Caco-2 (cell line): Measurements from ENCODE around the gene DCUN1D2. TPM values are rescaled to one million over a fixed set of nuclear protein-coding genes. Genes with fewer than 3 reads are reported as not detected.

ENCODE experiments used
- BruUV-seq: library from RNA; stranded (reverse); fragments of 400-500 nt; replicated peaks from 2 replicates; lab custom pipeline; 2021; lab: Mats Ljungman, UMichigan
- CTCF ChIA-PET: fragments of 300-600 bp; sonication (Branson Sonifier 250); formaldehyde crosslinking; loops from one replicate; lab custom pipeline; 2022; ENCODE audit warnings: antibody characterized with exemption; lab: Charles Lee
- POLR2A ChIA-PET: fragments of 300-600 bp; sonication (Branson Sonifier 250); formaldehyde crosslinking; loops from one replicate; lab custom pipeline; 2022; ENCODE audit warnings: antibody characterized with exemption; lab: Charles Lee
- DNase-seq, 2 experiments: peaks; one replicate each; pipeline versions ENCODE4 v3.0.0 to v3.0.0-alpha.2; 2020 to 2022
- H3K27me3 ChIP-seq: replicated peaks from 2 replicates; pipeline ENCODE4 v1.6.0; 2011; ENCODE audit warnings: low read length; ENCODE audit not compliant: control insufficient read depth, insufficient read depth
- H3K36me3 ChIP-seq: 2 replicates; pipeline ENCODE4 v1.5.1; 2011; ENCODE audit warnings: low read length; ENCODE audit not compliant: control insufficient read depth, insufficient read depth
- H3K4me1 ChIP-seq: fragments of 250-450 bp; sonication (Bioruptor Pico); 2 replicates; pipeline ENCODE4 v1.5.1; 2020; ENCODE audit warnings: mild to moderate bottlenecking
- H3K4me3 ChIP-seq: 2 replicates; pipeline ENCODE4 v1.5.1; 2011; ENCODE audit warnings: low read depth, mild to moderate bottlenecking, control low read depth, low read length
- H3K9me3 ChIP-seq: fragments of 250-450 bp; sonication (Bioruptor Pico); 2 replicates; pipeline ENCODE4 v1.5.1; 2020; ENCODE audit warnings: mild to moderate bottlenecking, moderate library complexity
- H3K27ac Mint-ChIP-seq: one replicate; pipeline ENCODE4 v1.8.0; 2022; ENCODE audit warnings: mixed read lengths; ENCODE audit not compliant: unreplicated experiment
- H3K27me3 Mint-ChIP-seq: one replicate; pipeline ENCODE4 v1.8.0; 2022; ENCODE audit warnings: mixed read lengths; ENCODE audit not compliant: insufficient read depth, unreplicated experiment
- H3K36me3 Mint-ChIP-seq: one replicate; pipeline ENCODE4 v1.8.0; 2022; ENCODE audit warnings: mild to moderate bottlenecking, mixed read lengths; ENCODE audit not compliant: insufficient read depth, unreplicated experiment
- H3K4me1 Mint-ChIP-seq: one replicate; pipeline ENCODE4 v1.8.0; 2022; ENCODE audit warnings: low read depth, mixed read lengths; ENCODE audit not compliant: unreplicated experiment
- H3K4me3 Mint-ChIP-seq: one replicate; pipeline ENCODE4 v1.8.0; 2022; ENCODE audit warnings: mild to moderate bottlenecking, moderate library complexity, mixed read lengths; ENCODE audit not compliant: unreplicated experiment
- H3K9me3 Mint-ChIP-seq: one replicate; pipeline ENCODE4 v1.8.0; 2022; ENCODE audit warnings: mixed read lengths; ENCODE audit not compliant: unreplicated experiment
- intact Hi-C: fragments of 100-400 bp; cut with micrococcal nuclease; formaldehyde crosslinking; loops from one replicate; pipeline ENCODE4 v1.10.0; 2022; ENCODE audit not compliant: unreplicated experiment
- total RNA-seq: library from RNA; stranded (reverse); gene quantifications from 2 replicates; pipeline ENCODE4 v1.2.3, GENCODE V29; 2022
- TF ChIP-seq, protein P1 (sequence below), 2 experiments: fragments of 200-600 bp in 1 of 2; IDR thresholded peaks; 1 replicate in 1 of 2; 2 replicates in 1 of 2; pipeline versions ENCODE4 v1.5.1 to v1.8.0; 2011 to 2022; ENCODE audit warnings: antibody characterized with exemption in 1 of 2, control low read depth in 1 of 2, inconsistent platforms in 1 of 2, low read depth in 1 of 2, low read length in 1 of 2, mild to moderate bottlenecking in 1 of 2, moderate library complexity in 1 of 2; ENCODE audit not compliant: insufficient read depth in 1 of 2, severe bottlenecking in 1 of 2, unreplicated experiment in 1 of 2

DCUN1D2 gene
- total RNA-seq, 1 experiment from 2014 or later = 59.4 TPM

DNA sequence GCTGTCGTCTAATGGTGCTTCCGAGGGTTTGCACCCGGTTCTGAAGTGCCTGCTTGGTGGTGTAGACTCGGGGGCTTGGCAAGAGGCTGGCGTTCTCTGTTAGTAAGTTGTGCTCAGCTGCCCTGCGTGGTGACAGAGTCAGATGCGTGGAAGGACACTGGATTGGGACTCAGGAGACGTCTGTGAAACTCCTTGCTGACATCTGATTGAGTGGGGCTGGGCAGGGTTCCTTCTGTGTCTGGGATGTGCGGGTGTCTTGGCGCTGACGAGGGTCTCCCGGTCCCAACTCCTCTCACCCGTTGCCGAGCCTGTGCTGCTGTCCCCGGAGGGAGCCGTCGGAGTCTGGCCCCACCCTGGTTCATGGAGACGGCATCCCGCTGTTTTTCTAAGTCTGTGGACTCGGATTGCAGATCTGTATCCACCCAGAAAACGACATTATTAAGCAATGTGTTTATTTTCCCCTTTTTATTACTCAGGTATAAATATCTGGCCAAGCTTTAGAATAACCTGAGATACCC, 16.4 kb upstream of the DCUN1D2 start:
- DNase-seq = no peak
- Mint-ChIP-seq H3K27ac (peak overlapping the region; percentile 53), H3K4me3 (no peak overlapping the region), H3K36me3 (peaks cover 61% of the 10 kb centered on the region), H3K4me1 (peaks cover 6% of the 10 kb centered on the region), H3K9me3 (no peaks in the 10 kb centered on the region), H3K27me3 (no peaks in the 10 kb centered on the region)
- BruUV-seq = no TSS peak
- H3K27me3 ChIP-seq = no peaks in the 10 kb centered on the region
- H3K4me3 ChIP-seq = no peak overlapping the region
- H3K4me1 ChIP-seq = no peaks in the 10 kb centered on the region
- POLR2A ChIA-PET = no interaction called here
- TF ChIP-seq, protein P1, sequence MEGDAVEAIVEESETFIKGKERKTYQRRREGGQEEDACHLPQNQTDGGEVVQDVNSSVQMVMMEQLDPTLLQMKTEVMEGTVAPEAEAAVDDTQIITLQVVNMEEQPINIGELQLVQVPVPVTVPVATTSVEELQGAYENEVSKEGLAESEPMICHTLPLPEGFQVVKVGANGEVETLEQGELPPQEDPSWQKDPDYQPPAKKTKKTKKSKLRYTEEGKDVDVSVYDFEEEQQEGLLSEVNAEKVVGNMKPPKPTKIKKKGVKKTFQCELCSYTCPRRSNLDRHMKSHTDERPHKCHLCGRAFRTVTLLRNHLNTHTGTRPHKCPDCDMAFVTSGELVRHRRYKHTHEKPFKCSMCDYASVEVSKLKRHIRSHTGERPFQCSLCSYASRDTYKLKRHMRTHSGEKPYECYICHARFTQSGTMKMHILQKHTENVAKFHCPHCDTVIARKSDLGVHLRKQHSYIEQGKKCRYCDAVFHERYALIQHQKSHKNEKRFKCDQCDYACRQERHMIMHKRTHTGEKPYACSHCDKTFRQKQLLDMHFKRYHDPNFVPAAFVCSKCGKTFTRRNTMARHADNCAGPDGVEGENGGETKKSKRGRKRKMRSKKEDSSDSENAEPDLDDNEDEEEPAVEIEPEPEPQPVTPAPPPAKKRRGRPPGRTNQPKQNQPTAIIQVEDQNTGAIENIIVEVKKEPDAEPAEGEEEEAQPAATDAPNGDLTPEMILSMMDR (IDR thresholded peaks at IDR 0.05; ENCODE audit: insufficient read depth in 1 of 2, low read depth in 1 of 2, low read length in 1 of 2, severe bottlenecking in 1 of 2, unreplicated experiment in 1 of 2) = no peak
- H3K9me3 ChIP-seq = no peaks in the 10 kb centered on the region
- CTCF ChIA-PET = no interaction called here
- intact Hi-C loops = no loop called here
- peaks cover 3% of the 10 kb centered on the region; the same call in 1 of the 2 replicates for H3K36me3 ChIP-seq

DNA sequence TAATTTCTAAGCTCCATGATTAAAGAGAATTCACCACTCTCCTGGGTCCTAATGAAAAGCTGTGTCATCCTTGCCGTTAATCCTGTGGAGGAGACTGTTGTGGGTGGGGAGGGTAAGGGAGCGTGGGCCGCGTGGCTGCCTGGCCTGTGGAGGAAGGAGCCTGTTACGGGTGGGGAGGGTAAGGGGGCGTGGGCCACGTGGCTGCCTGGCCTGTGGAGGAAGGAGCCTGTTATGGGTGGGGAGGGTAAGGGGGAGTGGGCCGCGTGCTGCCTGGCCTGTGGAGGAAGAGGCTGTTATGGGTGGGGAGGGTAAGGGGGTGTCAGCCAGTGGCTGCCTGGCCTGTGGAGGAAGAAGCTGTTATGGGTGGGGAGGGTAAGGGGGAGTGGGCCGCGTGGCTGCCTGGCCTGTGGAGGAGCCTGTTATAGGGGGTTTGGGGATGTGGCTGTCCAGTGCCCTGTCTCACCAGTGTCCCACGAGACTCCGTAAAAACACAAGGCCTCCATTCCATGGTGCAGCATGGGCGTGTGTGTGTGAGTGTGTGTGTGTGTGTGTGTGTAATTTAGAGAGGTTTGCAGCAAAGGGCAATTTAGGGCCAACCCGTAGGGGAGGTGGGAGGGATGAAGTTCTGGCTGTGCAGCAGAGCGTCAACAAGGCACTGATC, 15.6 kb upstream of the DCUN1D2 start:
- BruUV-seq = no TSS peak
- Mint-ChIP-seq H3K36me3 (peaks cover 56% of the 10 kb centered on the region), H3K27ac (peak overlapping the region; percentile 53), H3K27me3 (no peaks in the 10 kb centered on the region), H3K4me3 (no peak overlapping the region), H3K4me1 (peaks cover 6% of the 10 kb centered on the region), H3K9me3 (no peaks in the 10 kb centered on the region)
- TF ChIP-seq, protein P1 (IDR thresholded peaks at IDR 0.05; ENCODE audit: insufficient read depth in 1 of 2, low read depth in 1 of 2, low read length in 1 of 2, severe bottlenecking in 1 of 2, unreplicated experiment in 1 of 2) = no peak
- Histone ChIP-seq H3K27me3 (no peaks in the 10 kb centered on the region), H3K4me1 (no peaks in the 10 kb centered on the region), H3K4me3 (no peak overlapping the region), H3K36me3 (peaks cover 5% of the 10 kb centered on the region; the same call in 1 of the 2 replicates), H3K9me3 (no peaks in the 10 kb centered on the region)
- intact Hi-C loops = no loop called here
- no peak for DNase-seq
- ChIA-PET CTCF (no interaction called here), POLR2A (no interaction called here)

DNA sequence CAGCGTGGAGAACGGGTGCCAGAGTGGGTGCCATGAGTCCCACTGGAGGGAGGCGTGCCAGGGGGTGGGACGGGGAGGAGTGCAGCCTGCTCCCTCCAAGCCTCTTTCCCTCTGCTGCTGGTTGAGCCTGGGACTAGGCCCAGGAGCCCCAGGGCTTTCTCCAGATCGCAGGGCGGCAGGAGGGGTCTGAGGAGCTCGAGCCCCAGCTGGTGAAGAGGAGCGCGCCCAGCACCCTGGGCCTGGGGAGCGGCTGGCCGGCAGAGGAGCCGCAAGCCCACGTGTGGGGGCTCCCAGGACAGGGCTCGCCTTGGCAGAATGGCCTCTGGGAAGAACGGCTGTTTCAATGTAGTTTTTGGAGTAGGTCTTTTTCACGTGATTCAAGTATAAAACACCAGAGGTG, 12.2 kb upstream of the DCUN1D2 start:
- Mint-ChIP-seq H3K36me3 (peaks cover 63% of the 10 kb centered on the region), H3K4me1 (peaks cover 6% of the 10 kb centered on the region), H3K27ac (no peak overlapping the region), H3K4me3 (no peak overlapping the region), H3K9me3 (no peaks in the 10 kb centered on the region), H3K27me3 (no peaks in the 10 kb centered on the region)
- no peaks in the 10 kb centered on the region for H3K27me3 ChIP-seq
- no peaks in the 10 kb centered on the region for H3K9me3 ChIP-seq
- ChIA-PET CTCF (no interaction called here), POLR2A (no interaction called here)
- no peak overlapping the region for H3K4me3 ChIP-seq
- no peak for DNase-seq
- BruUV-seq = no TSS peak
- peaks cover 4% of the 10 kb centered on the region for H3K36me3 ChIP-seq
- H3K4me1 ChIP-seq = no peaks in the 10 kb centered on the region
- TF ChIP-seq, protein P1 (IDR thresholded peaks at IDR 0.05; ENCODE audit: insufficient read depth in 1 of 2, low read depth in 1 of 2, low read length in 1 of 2, severe bottlenecking in 1 of 2, unreplicated experiment in 1 of 2) = no peak
- intact Hi-C loops = no loop called here
